ENCODE data around the gene PTPN1. TPM values are rescaled to one million over a fixed set of nuclear protein-coding genes. Genes with fewer than 3 reads are reported as not detected.
A peak's percentile ranks its signal among the peaks of the same experiment; 100 is the strongest.

The PTPN1 gene
- total and polyA plus RNA-seq, 2 of the 13 experiments (the other 11 are each of a cell fraction or from before 2014, with no cell fraction given): 17.7 to 37.2 TPM

- no peak for TF ChIP-seq NCOR1 (IDR thresholded peaks at IDR 0.05; ENCODE audit: borderline replicate concordance, low read length)
- no peak for TF ChIP-seq ZC3H4 (CRISPR knock-in tag; IDR thresholded peaks at IDR 0.05; ENCODE audit: borderline replicate concordance)
- peak; percentile 99 for TF ChIP-seq STAG1 (CRISPR knock-in tag; IDR thresholded peaks at IDR 0.05)
- TF ChIP-seq SP140L (CRISPR knock-in tag; IDR thresholded peaks at IDR 0.05; ENCODE audit: borderline replicate concordance): no peak
- TF ChIP-seq MED1 (CRISPR knock-in tag; IDR thresholded peaks at IDR 0.05): no peak
- TF ChIP-seq ZBTB39 (CRISPR knock-in tag; IDR thresholded peaks at IDR 0.05): no peak
- TF ChIP-seq AFF4 (CRISPR knock-in tag; IDR thresholded peaks at IDR 0.05): no peak
- TF ChIP-seq KAT2B (IDR thresholded peaks at IDR 0.05; ENCODE audit: borderline replicate concordance, low read depth, low read length): no peak
- no peak for TF ChIP-seq KAT7 (CRISPR knock-in tag; IDR thresholded peaks at IDR 0.05; ENCODE audit: borderline replicate concordance)
- TF ChIP-seq TCF7L2 (IDR thresholded peaks at IDR 0.05; ENCODE audit: low read depth, low read length): no peak
- no peak for TF ChIP-seq MLX (CRISPR knock-in tag; IDR thresholded peaks at IDR 0.05)
- peak; percentile 80; the same call in 1 of the 2 replicates for TF ChIP-seq ZNF350 (CRISPR knock-in tag; IDR thresholded peaks at IDR 0.05; ENCODE audit: borderline replicate concordance, low read depth)
- TF ChIP-seq TEAD2 (CRISPR knock-in tag; IDR thresholded peaks at IDR 0.05): no peak
- TF ChIP-seq ZNF17 (CRISPR knock-in tag; IDR thresholded peaks at IDR 0.05): no peak
- no peak for TF ChIP-seq PHF8 (CRISPR knock-in tag; IDR thresholded peaks at IDR 0.05)
- TF ChIP-seq NFKBIZ (CRISPR knock-in tag; IDR thresholded peaks at IDR 0.05): no peak
- TF ChIP-seq TSC22D2 (CRISPR knock-in tag; IDR thresholded peaks at IDR 0.05; ENCODE audit: borderline replicate concordance): no peak
- TF ChIP-seq FOXM1 (CRISPR knock-in tag; IDR thresholded peaks at IDR 0.05): no peak
- no peak for TF ChIP-seq HNRNPK (IDR thresholded peaks at IDR 0.05; ENCODE audit: low read depth, low read length, poor library complexity, severe bottlenecking)
- TF ChIP-seq PAF1 (CRISPR knock-in tag; IDR thresholded peaks at IDR 0.05): no peak
- TF ChIP-seq ATM (IDR thresholded peaks at IDR 0.05; ENCODE audit: borderline replicate concordance): no peak
- TF ChIP-seq MED13 (CRISPR knock-in tag; IDR thresholded peaks at IDR 0.05): no peak
- TF ChIP-seq ZNF251 (CRISPR knock-in tag; IDR thresholded peaks at IDR 0.05): no peak
- TF ChIP-seq TMF1 (CRISPR knock-in tag; IDR thresholded peaks at IDR 0.05; ENCODE audit: low read depth): peak; percentile 64; the same call in 1 of the 2 replicates
- TF ChIP-seq KLF6 (CRISPR knock-in tag; IDR thresholded peaks at IDR 0.05): no peak
- no peak for TF ChIP-seq ISL2 (CRISPR knock-in tag; IDR thresholded peaks at IDR 0.05)
These were observed 70.0 kb downstream of the PTPN1 start (continued) for GRCh38 chr20:50580016-50580747.
